RPMI8226 (cell line): Measurements from ENCODE around the gene ZMIZ1.
A peak's percentile ranks its signal among the peaks of the same experiment; 100 is the strongest.
"Not testable (repeated sequence)": the region's sequence is repeated elsewhere in the genome, so short reads cannot be mapped to it uniquely, and the experiment has no call there.

ENCODE experiments used
- DNase-seq: peaks from one replicate; pipeline ENCODE4 v3.0.0-alpha.2; 2015

The ZMIZ1 gene

DNA sequence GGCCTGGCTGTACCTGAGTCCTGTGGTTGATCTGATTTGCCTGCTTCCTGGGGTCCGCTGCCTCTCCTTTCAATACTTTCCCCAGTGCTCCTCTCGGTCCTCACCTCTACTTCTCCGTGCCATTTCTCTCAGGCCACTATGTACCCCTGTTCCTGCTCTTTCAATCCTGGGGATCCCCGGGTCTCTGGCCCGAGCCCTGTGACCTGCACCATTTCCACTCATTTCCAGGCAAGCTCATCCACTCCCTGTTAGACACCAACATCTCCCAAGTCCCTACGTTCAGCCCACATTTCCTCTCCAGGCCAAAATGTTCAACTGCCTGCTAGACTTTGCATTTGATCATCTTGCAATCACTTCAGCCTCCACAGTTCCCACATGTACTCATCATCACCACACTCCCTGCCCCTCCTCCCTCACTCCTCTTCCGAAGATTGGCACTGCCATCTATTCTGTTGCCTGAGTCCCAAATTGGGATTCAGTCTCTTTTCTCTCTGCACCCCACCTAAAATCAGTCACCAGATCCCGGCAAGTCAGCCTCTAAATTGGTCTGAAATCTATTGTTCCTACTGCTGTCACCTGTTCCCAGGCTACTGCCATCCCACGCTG lies 34.4 kb upstream of the ZMIZ1 start:
- DNase-seq, result no peak

- DNase-seq, result not testable (repeated sequence)
Measured at GRCh38 chr10:79036416-79036815, 32.4 kb upstream of the ZMIZ1 start.

GRCh38 chr10:79038104-79038840 lies 30.5 kb upstream of the ZMIZ1 start:
- DNase-seq, result no peak

DNA sequence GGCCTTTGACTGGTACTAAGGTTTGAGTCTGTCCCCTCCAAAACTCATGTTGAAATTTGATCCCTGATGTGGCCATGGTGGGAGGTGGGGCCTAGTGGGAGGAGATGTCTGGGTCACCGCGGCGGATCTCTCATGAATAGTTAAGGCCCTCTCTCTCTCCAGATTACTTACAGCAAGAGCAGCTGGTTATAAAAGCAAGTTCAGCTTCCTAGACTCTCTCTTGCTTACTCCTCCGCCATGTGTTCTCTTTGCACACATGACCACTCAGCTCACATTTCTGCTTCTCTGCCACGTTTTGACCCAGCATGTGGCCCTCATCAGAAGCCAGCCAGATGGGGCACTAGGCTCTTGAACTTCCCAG lies 29.9 kb upstream of the ZMIZ1 start:
- no peak for DNase-seq

- no peak for DNase-seq
Measured at GRCh38 chr10:79042639-79043411, 25.9 kb upstream of the ZMIZ1 start.

DNA sequence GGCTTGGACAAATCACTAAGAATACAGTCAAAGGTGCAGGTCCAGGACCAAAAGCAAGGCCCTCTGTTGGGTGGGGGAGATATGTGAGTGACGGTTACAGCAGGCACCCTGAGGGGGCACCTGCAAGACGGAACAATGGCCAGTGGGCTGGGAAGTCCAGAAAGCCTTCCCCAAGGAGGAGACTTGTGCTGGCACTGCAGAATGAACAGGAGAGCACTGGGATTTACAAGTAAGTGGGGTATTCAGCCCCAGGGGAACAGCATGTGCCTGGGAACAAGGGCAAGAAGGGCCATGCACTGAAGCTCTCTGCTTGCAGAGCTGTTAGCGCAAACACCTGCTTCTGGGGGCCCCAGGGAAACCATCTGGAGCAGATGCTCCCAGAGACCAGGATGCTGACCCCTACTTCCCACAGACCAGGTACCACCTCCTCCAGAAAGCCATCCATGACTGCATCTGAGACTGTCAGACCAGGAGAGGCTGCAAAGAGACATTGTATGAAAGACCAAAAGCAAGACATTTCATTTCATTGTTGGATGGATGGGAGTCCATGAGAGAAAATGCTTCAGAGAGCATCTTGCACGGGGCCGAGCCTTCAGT lies 24.6 kb upstream of the ZMIZ1 start:
- DNase-seq, result no peak

GRCh38 chr10:79044846-79045245 lies 23.9 kb upstream of the ZMIZ1 start:
- no peak for DNase-seq

- no peak for DNase-seq
Measured at GRCh38 chr10:79045566-79046175, 23.1 kb upstream of the ZMIZ1 start.

DNA sequence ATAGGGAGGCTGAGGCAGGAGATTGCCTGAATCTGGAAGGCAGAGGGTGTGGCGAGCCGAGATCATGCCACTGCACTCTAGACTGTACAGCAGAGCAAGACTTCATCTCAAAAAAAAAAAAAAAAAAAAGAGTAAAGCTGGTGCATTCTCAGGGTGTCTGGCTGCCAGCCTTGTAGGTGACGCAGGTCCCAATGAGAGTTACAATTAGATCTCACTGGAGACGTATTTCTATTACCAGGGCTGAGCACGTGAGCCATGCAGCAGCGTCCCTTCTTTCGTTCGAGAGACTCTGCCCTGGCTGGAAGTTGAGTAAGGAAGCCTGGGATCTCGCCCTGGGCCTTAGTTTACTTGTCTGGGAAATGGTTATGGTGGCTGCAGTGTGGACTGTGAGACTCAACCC lies 22.4 kb upstream of the ZMIZ1 start:
- DNase-seq, result no peak

DNA sequence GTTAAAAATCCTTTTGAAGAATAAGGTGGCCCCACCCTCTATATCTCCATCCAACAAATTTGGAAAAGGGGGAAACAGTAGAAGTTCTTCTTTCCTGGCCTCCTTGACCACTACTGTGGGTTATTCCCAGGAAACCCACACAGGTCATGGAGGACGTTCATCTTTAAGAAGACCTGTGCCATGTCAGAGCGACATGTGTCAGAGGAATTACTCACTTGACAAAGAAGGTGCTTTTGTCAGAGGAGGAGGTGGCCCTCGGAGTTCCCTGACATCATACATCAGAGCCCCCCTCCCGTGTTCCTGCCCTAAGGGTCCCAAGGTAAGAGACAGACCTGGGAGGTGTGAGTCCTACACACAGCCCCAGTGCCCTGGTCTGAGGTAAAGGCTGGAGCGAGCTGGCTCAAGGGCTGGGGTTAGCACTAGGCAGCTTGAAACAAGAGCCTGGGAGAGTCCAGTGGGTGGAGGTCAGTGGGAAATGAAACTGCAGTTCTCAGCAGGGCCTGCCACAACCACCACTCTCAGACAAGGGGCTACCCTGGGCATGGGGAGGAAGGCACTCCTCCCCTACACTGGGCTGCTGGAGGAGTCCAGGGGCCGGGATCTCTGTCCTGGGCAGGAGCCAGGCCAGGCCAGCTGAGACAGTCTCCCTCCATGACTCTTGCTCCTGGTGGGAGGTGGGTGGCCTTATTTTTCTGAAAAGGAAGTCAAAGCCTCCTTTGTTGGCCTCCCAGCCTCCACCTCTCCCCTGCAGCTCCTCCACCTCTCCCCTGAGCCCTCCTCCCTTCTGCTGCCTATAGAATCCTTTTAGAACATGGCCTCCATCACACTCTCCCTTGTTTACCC lies 21.8 kb upstream of the ZMIZ1 start:
- DNase-seq, result peak; percentile 19

DNA sequence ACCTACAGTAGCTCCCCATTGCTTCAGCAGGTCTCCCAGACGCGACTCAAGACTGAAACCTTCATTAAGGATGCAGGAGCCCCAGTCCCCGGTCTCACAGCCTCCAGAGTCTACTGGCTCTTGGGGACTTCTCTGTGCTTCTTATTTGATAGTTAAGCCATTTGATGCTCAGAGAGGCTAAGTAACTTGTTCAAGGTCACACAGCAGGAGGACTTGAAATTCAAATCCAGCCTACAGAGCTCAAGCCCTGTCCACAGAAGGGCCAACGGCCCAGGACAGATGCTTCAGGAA lies 21.2 kb upstream of the ZMIZ1 start:
- DNase-seq, result no peak

DNA sequence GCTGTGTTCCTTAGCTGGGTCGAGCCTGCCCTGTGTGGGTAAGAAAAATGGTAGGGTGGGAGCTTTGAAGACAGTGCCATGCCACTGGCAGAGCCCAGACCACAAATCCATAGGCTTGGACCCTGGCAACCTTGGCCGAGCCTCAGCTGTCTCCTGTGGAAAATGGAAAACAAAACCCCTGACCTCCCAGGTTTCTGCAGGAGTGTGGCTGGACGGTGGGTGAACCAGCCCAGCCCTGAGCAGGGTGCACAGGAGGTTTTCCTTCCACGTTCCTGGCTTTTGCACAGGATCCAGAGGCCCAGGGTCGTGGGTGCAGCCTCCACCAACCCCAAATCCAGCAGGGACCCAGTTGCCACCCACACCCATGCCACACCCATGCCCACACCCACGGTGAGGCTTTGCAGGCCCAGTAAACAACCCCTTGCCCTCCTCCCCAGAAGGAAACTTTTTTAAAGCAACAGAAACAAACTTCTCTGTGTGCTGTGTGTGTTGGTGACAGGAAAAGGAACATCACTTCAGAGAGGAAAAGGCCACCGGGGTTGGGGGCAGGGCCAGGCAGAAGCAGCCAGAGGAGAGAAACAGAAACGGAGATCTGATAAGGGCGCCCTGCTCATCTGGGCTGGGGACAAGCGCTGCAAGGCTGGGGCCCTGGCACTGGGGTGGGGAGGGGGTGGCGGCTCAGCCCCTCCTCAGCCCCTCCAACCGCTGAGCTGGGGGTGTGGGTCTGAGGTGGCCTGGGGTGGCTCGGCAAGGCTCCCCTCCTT lies 20.7 kb upstream of the ZMIZ1 start:
- DNase-seq, result no peak

DNA sequence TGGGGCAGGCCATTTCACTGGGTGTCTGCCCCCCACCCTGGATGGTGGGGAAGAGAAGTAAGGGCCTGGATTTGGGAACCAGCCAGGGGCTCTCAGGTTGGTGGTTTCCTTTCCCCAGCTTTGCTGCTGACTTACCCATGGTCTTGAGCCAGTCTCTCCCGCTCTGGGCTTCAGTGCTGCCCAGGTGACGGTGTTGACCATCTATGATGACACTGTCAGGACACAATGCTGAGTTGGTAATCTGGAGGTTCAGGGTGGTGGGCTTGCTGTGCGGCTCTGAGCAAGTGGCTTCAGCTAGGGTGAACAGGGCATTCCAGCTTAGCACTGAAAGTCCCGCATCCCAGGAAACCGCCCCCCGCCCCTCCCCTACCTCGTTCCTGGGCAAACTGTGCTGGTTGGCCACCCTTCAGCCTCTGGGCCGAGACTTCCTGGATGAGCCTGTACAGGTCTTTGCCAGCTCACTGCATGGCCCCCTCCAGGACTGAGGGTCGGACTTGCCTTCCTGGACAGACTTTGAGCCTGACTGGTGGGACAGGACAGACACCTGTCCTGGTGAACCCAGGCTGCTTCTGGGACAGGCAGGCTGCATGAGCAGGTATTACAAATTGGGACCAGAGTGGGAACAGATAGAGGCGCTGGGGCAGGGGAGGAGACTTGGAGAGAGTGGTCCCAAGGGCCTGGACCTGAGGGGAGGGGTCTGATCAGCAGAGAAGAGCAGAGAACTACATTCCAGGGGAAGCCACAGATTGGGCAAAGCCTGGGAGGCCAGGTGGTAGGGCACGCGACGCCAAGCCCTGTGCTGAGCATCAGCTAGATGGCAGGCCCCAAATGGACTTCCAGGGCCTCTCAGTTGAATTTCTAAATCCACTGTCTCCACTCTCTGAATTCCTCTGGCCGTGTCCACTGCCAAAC lies 19.9 kb upstream of the ZMIZ1 start:
- no peak for DNase-seq

DNA sequence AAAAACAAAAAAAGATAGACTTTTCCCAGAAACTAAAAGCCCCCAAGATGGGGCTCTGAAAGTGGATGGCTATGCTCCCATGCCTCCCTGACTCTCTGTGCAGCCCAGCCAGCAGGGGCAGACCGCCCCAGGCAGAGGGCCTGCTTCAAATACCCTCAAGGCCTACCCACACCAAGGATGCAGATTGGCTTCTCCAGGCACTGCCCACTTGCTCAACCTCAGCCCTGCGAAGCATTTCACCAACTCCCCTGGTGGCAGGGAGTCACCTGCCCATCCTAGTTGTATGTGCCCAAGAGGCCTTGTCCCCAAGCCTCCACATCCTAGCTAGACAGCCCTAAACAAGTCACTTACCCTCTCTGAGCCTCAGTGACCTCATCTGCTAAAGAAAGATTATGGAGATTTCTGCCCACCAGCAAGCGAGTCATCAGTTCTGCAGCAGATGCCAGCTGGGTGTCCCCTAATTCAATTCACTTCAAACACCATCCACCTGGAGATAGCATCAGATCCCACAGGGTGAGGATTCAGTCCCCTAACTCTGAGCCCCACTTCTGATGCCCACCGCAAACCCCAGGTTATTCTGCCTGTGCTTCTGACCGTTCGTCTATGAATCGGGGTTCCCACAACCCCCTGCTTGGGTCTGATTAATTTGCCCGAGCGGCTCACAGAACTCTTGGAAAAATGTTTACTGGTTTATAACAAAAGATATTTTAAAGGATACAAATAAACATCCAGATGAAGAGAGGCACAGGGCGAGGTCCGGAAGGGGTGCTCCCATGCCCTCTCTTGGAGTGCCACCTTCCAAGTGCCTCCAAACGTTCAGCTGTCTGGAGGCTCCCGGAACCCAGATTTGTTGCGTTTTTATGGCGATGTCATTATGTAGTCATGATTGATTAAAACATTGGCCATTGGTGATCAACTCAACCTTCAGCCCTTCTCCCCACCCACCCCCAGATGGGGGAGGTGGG lies 18.6 kb upstream of the ZMIZ1 start:
- DNase-seq, result no peak

GRCh38 chr10:79050896-79051555 lies 17.7 kb upstream of the ZMIZ1 start:
- no peak for DNase-seq

DNA sequence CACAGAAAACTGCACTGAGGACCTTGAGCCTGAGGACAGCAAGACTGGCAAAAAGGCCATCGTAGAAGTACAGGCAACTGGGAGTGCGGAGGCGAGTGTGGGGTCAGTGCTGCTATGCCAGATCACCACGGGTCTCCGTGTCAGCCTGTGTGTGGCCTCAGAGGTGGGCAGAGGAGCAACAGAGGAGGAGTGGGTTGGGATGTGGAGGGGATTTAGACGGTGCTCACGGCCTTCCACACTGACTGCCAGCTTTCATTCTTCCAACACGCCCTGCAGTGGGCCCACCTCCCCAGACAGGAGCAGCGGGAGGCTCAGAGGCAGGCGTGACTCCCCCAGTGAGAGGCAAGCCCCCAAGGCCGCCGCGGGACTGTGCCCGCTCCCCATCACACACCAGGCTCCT lies 17.0 kb upstream of the ZMIZ1 start:
- DNase-seq, result no peak

DNA sequence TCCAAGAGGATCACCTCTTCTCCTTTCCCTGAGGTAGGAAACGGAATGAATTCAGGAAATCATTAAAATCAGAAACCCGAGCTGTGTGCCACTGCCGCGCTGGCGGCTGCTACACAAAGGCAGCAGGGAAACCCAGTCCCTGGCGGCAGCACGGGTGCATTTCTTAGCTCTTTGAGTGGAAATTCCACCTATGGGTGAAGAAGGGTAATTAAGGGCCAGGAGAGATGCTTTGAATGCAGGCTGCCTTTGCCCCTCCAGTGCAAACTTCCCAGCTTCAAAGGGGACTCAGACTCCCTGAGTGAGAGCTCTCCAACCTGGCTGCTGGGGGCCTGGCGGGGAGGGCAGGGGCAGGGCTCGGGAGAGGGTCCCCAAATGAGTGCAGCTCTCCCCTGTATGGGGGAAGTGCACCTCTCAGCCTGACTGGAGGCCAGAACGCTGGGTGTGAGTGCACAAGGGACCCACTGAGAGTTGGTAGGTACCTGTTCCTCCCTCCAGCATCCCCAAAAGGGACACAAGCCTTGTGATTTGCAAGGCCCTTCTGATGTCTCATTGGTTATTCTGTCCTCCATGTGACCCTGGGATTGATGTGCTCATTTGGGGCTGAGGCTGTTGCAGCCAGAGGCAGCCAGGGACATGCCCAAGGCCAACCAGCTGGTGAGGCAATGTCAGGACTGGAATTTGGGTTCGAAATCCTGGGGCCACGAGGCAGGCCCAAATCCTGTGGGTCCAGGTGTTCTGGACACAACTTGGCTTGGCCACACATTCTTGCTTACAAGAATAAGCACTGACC lies 16.3 kb upstream of the ZMIZ1 start:
- DNase-seq, result peak; percentile 41

DNA sequence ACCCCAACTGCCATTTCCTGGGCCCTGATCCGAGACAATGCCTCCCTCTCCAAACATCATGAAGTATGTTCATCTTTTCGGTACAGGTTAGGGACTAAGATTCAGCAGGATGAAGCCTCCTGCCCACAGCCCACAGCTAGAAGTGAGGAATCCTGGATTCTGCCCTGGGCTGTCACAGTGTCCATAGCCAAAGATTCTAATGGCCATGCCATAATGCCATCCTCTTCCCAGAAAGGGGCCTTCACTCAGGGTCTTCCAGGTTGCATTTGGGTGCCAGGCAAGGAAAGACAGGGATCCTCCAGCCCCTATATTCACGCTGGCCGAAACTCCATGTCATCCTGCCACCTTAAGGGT lies 15.7 kb upstream of the ZMIZ1 start:
- DNase-seq, result no peak
